GM10248 (cell line): ENCODE data around the gene DEFB118.

ENCODE experiments used
- CTCF ChIA-PET: fragments of 300-600 bp; sonication (Branson Sonifier 250); formaldehyde crosslinking; extraction: SDS; loops from one replicate; lab custom pipeline; 2021; ENCODE audit warnings: antibody characterized with exemption; lab: Yijun Ruan, JAX
- POLR2A ChIA-PET: fragments of 350-650 bp; sonication (Branson Sonifier 250); formaldehyde crosslinking; extraction: SDS; loops from one replicate; lab custom pipeline; 2020; ENCODE audit warnings: antibody characterized with exemption; lab: Yijun Ruan, JAX
- DNase-seq: peaks from one replicate; pipeline ENCODE4 v3.0.0; 2012; ENCODE audit errors: extremely low spot score
- TF ChIP-seq, protein P1 (sequence below): IDR thresholded peaks from 2 replicates; pipeline ENCODE4 v1.5.1; 2012; ENCODE audit warnings: mild to moderate bottlenecking, low read depth; ENCODE audit errors: extremely low read depth, missing control alignments, control extremely low read depth

The DEFB118 gene

DNA sequence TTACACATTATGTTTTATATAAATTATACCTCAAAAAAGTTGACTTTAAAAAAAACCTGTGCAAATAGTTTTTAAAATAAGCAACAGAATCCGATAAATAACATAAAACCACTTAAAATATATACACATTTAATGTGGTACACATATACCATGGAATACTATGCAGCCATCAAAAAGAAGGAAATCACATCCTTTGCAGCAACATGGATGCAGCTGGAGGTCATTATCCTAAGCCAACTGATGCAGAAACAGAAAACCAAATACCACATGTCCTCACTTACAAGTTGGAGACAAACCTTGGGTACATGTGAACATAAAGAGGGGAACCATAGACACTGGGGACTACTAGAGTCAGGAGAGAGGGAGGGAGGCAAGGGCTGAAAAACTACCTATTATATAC is 41.6 kb downstream of the DEFB118 start:
- DNase-seq = no peak
- ChIA-PET POLR2A (no interaction called here), CTCF (no interaction called here)
- TF ChIP-seq, protein P1, sequence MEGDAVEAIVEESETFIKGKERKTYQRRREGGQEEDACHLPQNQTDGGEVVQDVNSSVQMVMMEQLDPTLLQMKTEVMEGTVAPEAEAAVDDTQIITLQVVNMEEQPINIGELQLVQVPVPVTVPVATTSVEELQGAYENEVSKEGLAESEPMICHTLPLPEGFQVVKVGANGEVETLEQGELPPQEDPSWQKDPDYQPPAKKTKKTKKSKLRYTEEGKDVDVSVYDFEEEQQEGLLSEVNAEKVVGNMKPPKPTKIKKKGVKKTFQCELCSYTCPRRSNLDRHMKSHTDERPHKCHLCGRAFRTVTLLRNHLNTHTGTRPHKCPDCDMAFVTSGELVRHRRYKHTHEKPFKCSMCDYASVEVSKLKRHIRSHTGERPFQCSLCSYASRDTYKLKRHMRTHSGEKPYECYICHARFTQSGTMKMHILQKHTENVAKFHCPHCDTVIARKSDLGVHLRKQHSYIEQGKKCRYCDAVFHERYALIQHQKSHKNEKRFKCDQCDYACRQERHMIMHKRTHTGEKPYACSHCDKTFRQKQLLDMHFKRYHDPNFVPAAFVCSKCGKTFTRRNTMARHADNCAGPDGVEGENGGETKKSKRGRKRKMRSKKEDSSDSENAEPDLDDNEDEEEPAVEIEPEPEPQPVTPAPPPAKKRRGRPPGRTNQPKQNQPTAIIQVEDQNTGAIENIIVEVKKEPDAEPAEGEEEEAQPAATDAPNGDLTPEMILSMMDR = no peak

DNA sequence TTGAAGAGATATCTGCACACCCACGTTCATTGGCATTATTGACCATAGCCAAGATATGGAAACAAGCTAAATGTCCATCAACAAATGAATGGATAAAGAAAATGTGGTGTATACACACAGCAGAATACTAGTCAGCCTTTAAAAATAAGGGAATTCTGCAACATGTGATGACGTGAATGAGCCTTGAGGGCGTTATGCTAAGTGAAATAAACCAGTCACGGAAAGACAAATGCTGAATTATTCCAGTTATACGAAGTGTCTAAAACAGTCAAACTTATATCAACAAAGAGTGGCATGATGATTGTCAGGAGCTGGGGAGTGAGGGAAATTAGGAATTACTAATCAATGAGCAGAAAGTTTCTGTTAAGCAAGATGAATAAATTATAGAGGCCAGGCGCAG is 46.0 kb downstream of the DEFB118 start:
- no peak for DNase-seq
- POLR2A ChIA-PET = no interaction called here
- TF ChIP-seq, protein P1 = no peak
- CTCF ChIA-PET = interaction anchor here (2.6 kb wide), 1 partner anchor 88 kb away, joined by 11 read pairs; no protein-coding TSS in a partner anchor

DNA sequence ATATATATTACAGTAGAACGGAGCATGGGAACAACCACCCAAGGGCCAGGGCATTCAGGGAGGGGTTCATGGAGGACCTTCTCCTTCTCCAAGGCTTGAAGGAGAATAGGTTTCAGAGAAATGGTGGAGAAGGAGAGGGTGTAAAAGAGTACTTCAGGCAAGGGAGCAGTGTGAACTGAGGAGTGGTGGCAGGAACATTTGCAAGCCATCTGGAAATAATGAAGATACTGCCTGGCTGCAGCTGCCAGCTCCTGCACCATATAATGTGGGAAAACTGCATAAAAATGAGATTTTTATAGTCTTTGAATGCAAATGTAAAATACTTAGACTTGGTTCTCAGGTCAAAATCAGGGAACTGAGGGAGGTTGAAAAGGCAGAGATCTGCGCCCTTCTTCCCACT is 47.3 kb downstream of the DEFB118 start:
- POLR2A ChIA-PET = no interaction called here
- CTCF ChIA-PET = no interaction called here
- no peak for DNase-seq
- TF ChIP-seq, protein P1 = no peak

DNA sequence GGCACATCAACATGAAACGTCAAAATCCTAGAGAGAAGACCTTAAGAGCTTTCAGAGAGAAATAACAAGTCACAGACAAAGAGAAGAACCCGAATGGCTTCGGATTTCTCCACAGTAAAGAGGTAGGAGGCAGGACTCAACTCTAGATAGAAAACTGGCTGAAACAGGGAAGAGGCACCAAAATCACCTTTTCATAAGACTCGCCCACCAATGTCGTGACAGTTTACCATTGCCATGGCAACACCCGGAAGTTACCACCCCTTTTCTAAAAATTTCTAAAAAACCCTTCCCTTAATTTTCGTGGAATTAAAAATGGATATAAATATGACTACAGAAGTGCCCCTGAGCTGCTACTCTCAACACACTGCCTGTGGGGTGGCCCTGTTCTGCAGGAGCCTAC is 49.9 kb downstream of the DEFB118 start:
- TF ChIP-seq, protein P1 = no peak
- POLR2A ChIA-PET = no interaction called here
- no peak for DNase-seq
- CTCF ChIA-PET = no interaction called here
